Chondrocyte (in vitro differentiated cells): ENCODE data around the gene PMVK. TPM values are rescaled to one million over a fixed set of nuclear protein-coding genes. Genes with fewer than 3 reads are reported as not detected.

Experiments
- DNase-seq: peaks from one replicate; pipeline ENCODE4 v3.0.0; 2021; ENCODE audit warnings: mixed read lengths, low spot score
- H3K27ac Mint-ChIP-seq: one replicate; pipeline ENCODE4 v1.8.0; 2021; ENCODE audit warnings: mild to moderate bottlenecking, moderate library complexity, mixed read lengths; ENCODE audit not compliant: unreplicated experiment
- H3K27me3 Mint-ChIP-seq: 2 replicates; pipeline ENCODE4 v1.8.0; 2021; ENCODE audit warnings: low read depth, mixed read lengths
- H3K36me3 Mint-ChIP-seq: 2 replicates; pipeline ENCODE4 v1.8.0; 2021; ENCODE audit warnings: low read depth, mixed read lengths
- H3K4me1 Mint-ChIP-seq: 2 replicates; pipeline ENCODE4 v1.8.0; 2021; ENCODE audit warnings: low read depth, mild to moderate bottlenecking, mixed read lengths
- H3K4me3 Mint-ChIP-seq: one replicate; pipeline ENCODE4 v1.8.0; 2021; ENCODE audit warnings: mild to moderate bottlenecking, moderate library complexity, mixed read lengths; ENCODE audit not compliant: unreplicated experiment
- H3K9me3 Mint-ChIP-seq: 2 replicates; pipeline ENCODE4 v1.8.0; 2021; ENCODE audit warnings: low read depth, mixed read lengths
- microRNA-seq: library from miRNA; unstranded; fragments of <30 nt; microRNA quantifications from one replicate; pipeline ENCODE4 v1.2.0, GENCODE V29; 2020; ENCODE audit warnings: borderline number of aligned reads
- total RNA-seq: library from RNA; stranded (reverse); gene quantifications from 3 replicates; pipeline ENCODE4 v1.2.1, GENCODE V29; 2021
- TF ChIP-seq, protein P1 (sequence below): fragments of 200-600 bp; sonication (generic); IDR thresholded peaks from 2 replicates; pipeline ENCODE4 v1.5.0; 2021; ENCODE audit warnings: antibody characterized with exemption, mild to moderate bottlenecking, moderate library complexity

The PMVK gene
- total RNA-seq, 1 donor from 2014 or later, result 27.5 TPM

DNA sequence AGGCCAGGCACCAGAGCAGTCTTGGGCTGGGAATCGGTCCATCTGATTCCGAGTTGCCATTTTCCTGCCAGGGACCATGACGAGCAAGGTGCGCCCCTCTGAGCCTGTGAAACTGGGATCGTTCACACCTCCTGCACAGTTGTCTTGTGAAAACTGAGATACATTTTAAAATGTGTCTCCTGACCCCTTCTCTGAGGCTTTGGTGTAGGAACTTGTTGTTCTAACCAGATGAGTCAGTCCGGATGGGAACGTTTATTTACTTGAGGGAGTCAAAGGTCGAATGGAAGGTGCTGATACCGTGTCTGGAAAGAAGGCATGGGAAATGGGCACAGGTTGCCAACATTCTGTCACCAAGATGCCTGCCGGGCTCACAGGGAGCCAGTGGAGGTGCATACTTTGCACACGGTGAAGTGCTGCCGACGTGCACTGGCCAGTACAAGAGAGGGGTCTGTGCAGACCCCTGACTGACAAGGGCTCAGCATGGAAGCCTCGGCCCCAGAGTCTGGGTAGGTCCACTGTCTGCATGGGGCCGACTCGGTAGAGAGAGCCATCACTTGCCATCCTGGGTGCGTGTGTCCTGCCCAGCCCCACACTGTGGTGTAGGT is 59.0 kb downstream of the PMVK start:
- Mint-ChIP-seq H3K4me3 (no peak overlapping the region), H3K9me3 (no peaks in the 10 kb centered on the region), H3K27me3 (peaks cover 9% of the 10 kb centered on the region), H3K27ac (no peak overlapping the region), H3K4me1 (peaks cover 5% of the 10 kb centered on the region), H3K36me3 (no peaks in the 10 kb centered on the region)
- no peak for DNase-seq
- TF ChIP-seq, protein P1, sequence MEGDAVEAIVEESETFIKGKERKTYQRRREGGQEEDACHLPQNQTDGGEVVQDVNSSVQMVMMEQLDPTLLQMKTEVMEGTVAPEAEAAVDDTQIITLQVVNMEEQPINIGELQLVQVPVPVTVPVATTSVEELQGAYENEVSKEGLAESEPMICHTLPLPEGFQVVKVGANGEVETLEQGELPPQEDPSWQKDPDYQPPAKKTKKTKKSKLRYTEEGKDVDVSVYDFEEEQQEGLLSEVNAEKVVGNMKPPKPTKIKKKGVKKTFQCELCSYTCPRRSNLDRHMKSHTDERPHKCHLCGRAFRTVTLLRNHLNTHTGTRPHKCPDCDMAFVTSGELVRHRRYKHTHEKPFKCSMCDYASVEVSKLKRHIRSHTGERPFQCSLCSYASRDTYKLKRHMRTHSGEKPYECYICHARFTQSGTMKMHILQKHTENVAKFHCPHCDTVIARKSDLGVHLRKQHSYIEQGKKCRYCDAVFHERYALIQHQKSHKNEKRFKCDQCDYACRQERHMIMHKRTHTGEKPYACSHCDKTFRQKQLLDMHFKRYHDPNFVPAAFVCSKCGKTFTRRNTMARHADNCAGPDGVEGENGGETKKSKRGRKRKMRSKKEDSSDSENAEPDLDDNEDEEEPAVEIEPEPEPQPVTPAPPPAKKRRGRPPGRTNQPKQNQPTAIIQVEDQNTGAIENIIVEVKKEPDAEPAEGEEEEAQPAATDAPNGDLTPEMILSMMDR, result no peak

DNA sequence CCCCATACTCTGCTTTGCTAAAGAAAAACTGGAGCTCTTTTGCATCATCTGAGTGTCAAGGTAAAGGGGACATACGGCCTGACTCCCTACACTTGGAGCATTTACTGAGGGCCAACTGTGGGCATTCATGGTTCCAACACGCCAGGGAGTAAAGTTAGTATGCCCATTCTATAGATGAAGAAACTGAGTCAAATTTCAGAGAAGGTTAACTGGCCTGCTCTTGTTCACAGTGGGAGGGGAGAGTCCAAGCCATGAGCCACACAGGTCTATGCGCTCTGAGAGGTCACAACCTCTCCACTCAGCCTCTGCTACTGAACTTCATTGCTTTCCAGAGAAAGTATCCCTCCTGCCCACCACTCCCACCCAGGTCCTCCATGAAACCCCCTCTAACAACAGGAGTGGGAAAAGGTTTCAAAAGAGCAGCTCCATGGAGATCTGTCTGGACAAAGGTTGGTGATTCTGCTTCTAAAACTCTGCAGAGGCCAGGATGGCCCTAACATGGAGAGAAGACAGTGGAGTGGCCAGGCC is 59.6 kb downstream of the PMVK start:
- H3K36me3 Mint-ChIP-seq, result no peaks in the 10 kb centered on the region

More for the DNA sequence above, 59.6 kb downstream of the PMVK start:
- no peak for DNase-seq
- no peak overlapping the region for H3K27ac Mint-ChIP-seq
- peaks cover 5% of the 10 kb centered on the region for H3K4me1 Mint-ChIP-seq
- H3K27me3 Mint-ChIP-seq, result peaks cover 9% of the 10 kb centered on the region
- H3K9me3 Mint-ChIP-seq, result no peaks in the 10 kb centered on the region
- TF ChIP-seq, protein P1, result no peak
- no peak overlapping the region for H3K4me3 Mint-ChIP-seq

Small RNA genes lying within 50 kb of the gene (microRNA-seq; reads per million reads assigned to microRNA genes)
- not detected for gene MIR4258

Other genes starting within 250 kb of the PMVK start
- gene KCNN3, start 66.4 kb downstream of the PMVK start, total RNA-seq, result 0.92 to 1.8 TPM (median 1.5 TPM) in 3 replicates
- gene PBXIP1, start 19.4 kb upstream of the PMVK start, total RNA-seq, result 47.1 to 60.2 TPM (median 57.1 TPM) in 3 replicates
- 23.2 to 27.2 TPM (median 24.0 TPM) in 3 replicates for gene PYGO2, start 25.1 kb upstream of the PMVK start, total RNA-seq
- gene SHC1, start 34.0 kb upstream of the PMVK start, total RNA-seq, result 251 to 316 TPM (median 256 TPM) in 3 replicates
- gene CKS1B, start 38.0 kb upstream of the PMVK start, total RNA-seq, result 23.2 to 34.0 TPM (median 26.8 TPM) in 3 replicates
- 23.0 to 30.8 TPM (median 28.7 TPM) in 3 replicates for gene FLAD1, start 46.6 kb upstream of the PMVK start, total RNA-seq
- 0.72 to 0.85 TPM in 2 of 3 replicates, not detected in the other for gene LENEP, start 56.9 kb upstream of the PMVK start, total RNA-seq
- gene ZBTB7B, start 66.1 kb upstream of the PMVK start, total RNA-seq, result 34.8 to 42.9 TPM (median 41.1 TPM) in 3 replicates
- 0.30 to 0.36 TPM (median 0.36 TPM) in 3 replicates for gene DCST2, start 97.1 kb upstream of the PMVK start, total RNA-seq
- not detected in 3 replicates for gene DCST1, start 97.1 kb upstream of the PMVK start, total RNA-seq
- 73.7 to 91.1 TPM (median 75.2 TPM) in 3 replicates for gene ADAM15, start 114.6 kb upstream of the PMVK start, total RNA-seq
- 8.9 to 10.6 TPM (median 9.7 TPM) in 3 replicates for gene EFNA4, start 127.0 kb upstream of the PMVK start, total RNA-seq
- 4.3 to 5.5 TPM (median 4.5 TPM) in 3 replicates for gene EFNA3, start 142.1 kb upstream of the PMVK start, total RNA-seq
- gene EFNA1, start 191.2 kb upstream of the PMVK start, total RNA-seq, result 10.9 to 27.6 TPM (median 12.6 TPM) in 3 replicates
- gene SLC50A1, start 199.1 kb upstream of the PMVK start, total RNA-seq, result 34.0 to 40.3 TPM (median 37.9 TPM) in 3 replicates
- 41.3 to 73.3 TPM (median 48.9 TPM) in 3 replicates for gene DPM3, start 203.8 kb upstream of the PMVK start, total RNA-seq
- gene KRTCAP2, start 236.6 kb upstream of the PMVK start, total RNA-seq, result 159 to 202 TPM (median 174 TPM) in 3 replicates
- 9.6 to 10.7 TPM (median 9.7 TPM) in 3 replicates for gene TRIM46, start 237.1 kb upstream of the PMVK start, total RNA-seq